DOHH2 (cell line): Measurements from ENCODE around the gene KRT37.
"Not testable (repeated sequence)": the region's sequence is repeated elsewhere in the genome, so short reads cannot be mapped to it uniquely, and the experiment has no call there.

ENCODE experiments used
- H3F3A ChIP-seq: fragments of 200-600 bp; sonication (generic), shearing (Covaris generic); 2 replicates; pipeline ENCODE4 v1.6.0; 2016; ENCODE audit warnings: antibody characterized with exemption, mild to moderate bottlenecking; ENCODE audit not compliant: control insufficient read depth, insufficient read depth
- H3K27ac ChIP-seq: fragments of 200-600 bp; sonication (generic); 2 replicates; pipeline ENCODE4 v1.5.1; 2014; ENCODE audit warnings: low read depth, mild to moderate bottlenecking, low read length, moderate library complexity
- H3K27me3 ChIP-seq: fragments of 200-600 bp; sonication (generic); 2 replicates; pipeline ENCODE4 v1.6.1; 2014; ENCODE audit warnings: mild to moderate bottlenecking, low read length, mixed read lengths; ENCODE audit not compliant: control insufficient read depth
- H3K36me3 ChIP-seq: fragments of 200-600 bp; sonication (generic); 2 replicates; pipeline ENCODE4 v1.6.1; 2014; ENCODE audit warnings: mild to moderate bottlenecking, low read length, moderate library complexity, mixed read lengths; ENCODE audit not compliant: control insufficient read depth
- H3K4me1 ChIP-seq: fragments of 200-600 bp; sonication (generic); 2 replicates; pipeline ENCODE4 v1.6.1; 2014; ENCODE audit warnings: mild to moderate bottlenecking, low read length, mixed read lengths; ENCODE audit not compliant: control insufficient read depth
- H3K4me2 ChIP-seq: fragments of 200-600 bp; sonication (generic); 2 replicates; pipeline ENCODE4 v1.6.0; 2014; ENCODE audit warnings: mild to moderate bottlenecking, low read length, moderate library complexity
- H3K4me3 ChIP-seq: fragments of 200-600 bp; sonication (generic); 2 replicates; pipeline ENCODE4 v1.5.1; 2014; ENCODE audit warnings: mild to moderate bottlenecking, low read length, mixed read lengths
- H3K79me2 ChIP-seq: fragments of 200-600 bp; sonication (generic); 2 replicates; pipeline ENCODE4 v1.6.1; 2014; ENCODE audit warnings: mild to moderate bottlenecking, low read length, mixed read lengths; ENCODE audit not compliant: control insufficient read depth
- H3K9me2 ChIP-seq: fragments of 200-600 bp; sonication (generic); replicated peaks from 2 replicates; pipeline ENCODE4 v1.6.1; 2014; ENCODE audit warnings: mild to moderate bottlenecking, low read length, mixed read lengths; ENCODE audit not compliant: control insufficient read depth
- H3K9me3 ChIP-seq: fragments of 200-600 bp; sonication (generic); 2 replicates; pipeline ENCODE4 v1.6.1; 2014; ENCODE audit warnings: antibody characterized with exemption, low read length, mixed read lengths; ENCODE audit not compliant: control insufficient read depth, insufficient read depth
- H4K20me1 ChIP-seq: fragments of 200-600 bp; sonication (generic); 2 replicates; pipeline ENCODE4 v1.6.0; 2014; ENCODE audit warnings: low read depth, mild to moderate bottlenecking, antibody characterized with exemption, low read length, moderate library complexity; ENCODE audit not compliant: control insufficient read depth, insufficient read depth
- EZH2phosphoT487 ChIP-seq: fragments of 200-600 bp; sonication (generic); IDR thresholded peaks from 2 replicates; pipeline ENCODE4 v1.6.1; 2017; ENCODE audit warnings: borderline replicate concordance, mild to moderate bottlenecking, antibody characterized with exemption, low read length, moderate library complexity, mixed read lengths
- TF ChIP-seq, protein P1 (sequence below): fragments of 200-600 bp; sonication (generic); IDR thresholded peaks from one replicate; pipeline ENCODE4 v1.5.1; 2014; ENCODE audit warnings: antibody characterized with exemption, mild to moderate bottlenecking, low read depth, low read length; ENCODE audit not compliant: poor library complexity, severe bottlenecking

The KRT37 gene

GRCh38 chr17:41396340-41396739 lies 28.0 kb downstream of the KRT37 start:
- no peaks in the 10 kb centered on the region for H3K36me3 ChIP-seq
- H3K4me3 ChIP-seq = no peak overlapping the region
- H3K79me2 ChIP-seq = no peaks in the 10 kb centered on the region
- H3K9me2 ChIP-seq = no peaks in the 10 kb centered on the region
- no peaks in the 10 kb centered on the region for H4K20me1 ChIP-seq
- H3F3A ChIP-seq = no peaks in the 10 kb centered on the region
- no peak overlapping the region for H3K4me2 ChIP-seq
- no peak for TF ChIP-seq EZH2phosphoT487
- TF ChIP-seq, protein P1, sequence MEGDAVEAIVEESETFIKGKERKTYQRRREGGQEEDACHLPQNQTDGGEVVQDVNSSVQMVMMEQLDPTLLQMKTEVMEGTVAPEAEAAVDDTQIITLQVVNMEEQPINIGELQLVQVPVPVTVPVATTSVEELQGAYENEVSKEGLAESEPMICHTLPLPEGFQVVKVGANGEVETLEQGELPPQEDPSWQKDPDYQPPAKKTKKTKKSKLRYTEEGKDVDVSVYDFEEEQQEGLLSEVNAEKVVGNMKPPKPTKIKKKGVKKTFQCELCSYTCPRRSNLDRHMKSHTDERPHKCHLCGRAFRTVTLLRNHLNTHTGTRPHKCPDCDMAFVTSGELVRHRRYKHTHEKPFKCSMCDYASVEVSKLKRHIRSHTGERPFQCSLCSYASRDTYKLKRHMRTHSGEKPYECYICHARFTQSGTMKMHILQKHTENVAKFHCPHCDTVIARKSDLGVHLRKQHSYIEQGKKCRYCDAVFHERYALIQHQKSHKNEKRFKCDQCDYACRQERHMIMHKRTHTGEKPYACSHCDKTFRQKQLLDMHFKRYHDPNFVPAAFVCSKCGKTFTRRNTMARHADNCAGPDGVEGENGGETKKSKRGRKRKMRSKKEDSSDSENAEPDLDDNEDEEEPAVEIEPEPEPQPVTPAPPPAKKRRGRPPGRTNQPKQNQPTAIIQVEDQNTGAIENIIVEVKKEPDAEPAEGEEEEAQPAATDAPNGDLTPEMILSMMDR = no peak
- H3K27ac ChIP-seq = no peak overlapping the region
- peaks cover 22% of the 10 kb centered on the region; the same call in 1 of the 2 replicates for H3K27me3 ChIP-seq
- H3K4me1 ChIP-seq = no peaks in the 10 kb centered on the region
- H3K9me3 ChIP-seq = no peaks in the 10 kb centered on the region

- TF ChIP-seq, protein P1 = no peak
- TF ChIP-seq EZH2phosphoT487 = no peak
- Histone ChIP-seq H3K27ac (no peak overlapping the region), H3K4me3 (no peak overlapping the region), H3K9me3 (no peaks in the 10 kb centered on the region), H3K79me2 (no peaks in the 10 kb centered on the region), H3K9me2 (no peaks in the 10 kb centered on the region), H4K20me1 (no peaks in the 10 kb centered on the region), H3K27me3 (peaks cover 20% of the 10 kb centered on the region; the same call in 1 of the 2 replicates), H3K4me1 (no peaks in the 10 kb centered on the region), H3K36me3 (no peaks in the 10 kb centered on the region), H3K4me2 (no peak overlapping the region), H3F3A (no peaks in the 10 kb centered on the region)
These were observed 28.8 kb downstream of the KRT37 start for GRCh38 chr17:41395611-41396010.

DNA sequence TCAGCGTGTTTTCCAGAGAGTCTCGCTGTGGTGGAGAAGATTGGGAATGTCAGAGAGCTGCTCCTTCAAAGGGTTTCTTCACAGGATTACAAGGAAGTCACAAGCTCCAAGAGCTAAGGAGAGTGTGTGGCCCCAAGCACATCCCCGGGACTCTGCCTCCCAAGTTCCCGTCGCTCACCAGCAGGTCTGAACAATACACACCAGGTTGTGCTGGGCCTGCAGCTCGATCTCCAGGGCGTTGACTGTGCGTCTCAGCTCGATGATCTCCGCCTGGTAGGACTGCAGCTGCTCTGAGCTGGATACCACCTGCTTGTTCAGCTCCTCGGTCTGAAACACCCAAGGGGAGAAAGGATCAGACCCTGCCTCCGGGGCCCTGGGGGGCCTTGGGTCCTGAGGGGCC lies 29.3 kb downstream of the KRT37 start:
- H3K4me1 ChIP-seq, H3K36me3 ChIP-seq, H3K4me2 ChIP-seq, H3K9me3 ChIP-seq, H4K20me1 ChIP-seq, H3K4me3 ChIP-seq, H3K9me2 ChIP-seq, H3K27ac ChIP-seq, H3F3A ChIP-seq, H3K79me2 ChIP-seq: not testable (repeated sequence)
- peaks cover 17% of the 10 kb centered on the region; the same call in 1 of the 2 replicates for H3K27me3 ChIP-seq

- H3K27ac ChIP-seq = no peak overlapping the region
- no peaks in the 10 kb centered on the region for H3K9me3 ChIP-seq
- no peak for TF ChIP-seq EZH2phosphoT487
- TF ChIP-seq, protein P1 = no peak
- no peaks in the 10 kb centered on the region for H4K20me1 ChIP-seq
- H3K4me2 ChIP-seq = no peak overlapping the region
- no peaks in the 10 kb centered on the region for H3K36me3 ChIP-seq
- no peak overlapping the region for H3K4me3 ChIP-seq
- H3F3A ChIP-seq = no peaks in the 10 kb centered on the region
- peaks cover 12% of the 10 kb centered on the region; the same call in 1 of the 2 replicates for H3K27me3 ChIP-seq
- H3K4me1 ChIP-seq = no peaks in the 10 kb centered on the region
- no peaks in the 10 kb centered on the region for H3K9me2 ChIP-seq
- no peaks in the 10 kb centered on the region for H3K79me2 ChIP-seq
These were observed 30.0 kb downstream of the KRT37 start for GRCh38 chr17:41394254-41394996.
